Cardiac muscle cell (in vitro differentiated cells and primary cell): ENCODE results near the gene SNCAIP. TPM values are rescaled to one million over a fixed set of nuclear protein-coding genes. Genes with fewer than 3 reads are reported as not detected.
"Not testable (repeated sequence)": the region's sequence is repeated elsewhere in the genome, so short reads cannot be mapped to it uniquely, and the experiment has no call there.

Experiments
- DNase-seq, 2 donors: peaks; one replicate each; pipeline versions ENCODE4 v3.0.0 to v3.0.0-alpha.2; 2010 to 2017; ENCODE audit warnings: low read depth in 1 of 2, low spot score in 1 of 2
- H3K27ac ChIP-seq: fragments of 200-600 bp; sonication (generic); 2 replicates; pipeline ENCODE4 v1.5.1; 2016
- H3K27me3 ChIP-seq: fragments of 200-600 bp; sonication (generic); 2 replicates; pipeline ENCODE4 v1.6.0; 2016; ENCODE audit warnings: control low read depth
- H3K36me3 ChIP-seq: fragments of 200-600 bp; sonication (generic); 2 replicates; pipeline ENCODE4 v1.5.1; 2016; ENCODE audit warnings: control low read depth
- H3K4me1 ChIP-seq: fragments of 200-600 bp; sonication (generic); 2 replicates; pipeline ENCODE4 v1.8.1; 2017; ENCODE audit warnings: low read depth, mild to moderate bottlenecking, mixed run types
- H3K4me3 ChIP-seq: fragments of 200-600 bp; sonication (generic); 2 replicates; pipeline ENCODE4 v1.5.1; 2016; ENCODE audit warnings: mild to moderate bottlenecking
- H3K9me3 ChIP-seq: fragments of 200-600 bp; sonication (generic); 2 replicates; pipeline ENCODE4 v1.5.1; 2017; ENCODE audit warnings: low read depth, mild to moderate bottlenecking, control low read depth
- CTCF ChIP-seq: IDR thresholded peaks from 2 replicates; pipeline ENCODE4 v1.5.1; 2012; ENCODE audit warnings: low read depth, mild to moderate bottlenecking, low read length
- polyA plus RNA-seq: library from polyadenylated mRNA; unstranded; fragments of >200 nt; fragmentation: Nextera tagmentation; extraction: Ambion mirVana; gene quantifications from 2 replicates; pipeline ENCODE4 v1.2.1, GENCODE V29; 2016
- total RNA-seq: library from RNA; depleted of rRNA; stranded (reverse); fragments of >200 nt; gene quantifications from 2 replicates; pipeline ENCODE4 v1.2.3, GENCODE V29; 2016

Gene SNCAIP
- total and polyA plus RNA-seq, 2 experiments from 2014 or later = 9.0 to 14.1 TPM

- H3K9me3 ChIP-seq = no peaks in the 10 kb centered on the region
- H3K27me3 ChIP-seq = no peaks in the 10 kb centered on the region
- no peak overlapping the region for H3K4me3 ChIP-seq
- H3K36me3 ChIP-seq = no peaks in the 10 kb centered on the region
- DNase-seq = no peak
- no peak for TF ChIP-seq CTCF
- no peak overlapping the region for H3K27ac ChIP-seq
- H3K4me1 ChIP-seq = no peaks in the 10 kb centered on the region
Observed at GRCh38 chr5:122473941-122474340, 161.9 kb downstream of the SNCAIP start.

- H3K9me3 ChIP-seq = no peaks in the 10 kb centered on the region
- DNase-seq = peak in 1 of 2 donors; percentile 16
- no peak overlapping the region for H3K4me3 ChIP-seq
- H3K27ac ChIP-seq = no peak overlapping the region
- H3K36me3 ChIP-seq = no peaks in the 10 kb centered on the region
- H3K4me1 ChIP-seq = no peaks in the 10 kb centered on the region
- no peak for TF ChIP-seq CTCF
- no peaks in the 10 kb centered on the region for H3K27me3 ChIP-seq
Observed at GRCh38 chr5:122478741-122479442, 166.9 kb downstream of the SNCAIP start.

- H3K4me1 ChIP-seq = no peaks in the 10 kb centered on the region
- H3K36me3 ChIP-seq = no peaks in the 10 kb centered on the region
- H3K27ac ChIP-seq = no peak overlapping the region
- no peaks in the 10 kb centered on the region for H3K27me3 ChIP-seq
- DNase-seq = no peak
- no peak for TF ChIP-seq CTCF
- no peak overlapping the region for H3K4me3 ChIP-seq
- H3K9me3 ChIP-seq = no peaks in the 10 kb centered on the region
Observed at GRCh38 chr5:122480146-122480545, 168.1 kb downstream of the SNCAIP start.

GRCh38 chr5:122484103-122484502 lies 172.1 kb downstream of the SNCAIP start:
- H3K27ac ChIP-seq = no peak overlapping the region
- no peaks in the 10 kb centered on the region for H3K36me3 ChIP-seq
- no peak overlapping the region for H3K4me3 ChIP-seq
- no peak for DNase-seq
- no peak for TF ChIP-seq CTCF
- no peaks in the 10 kb centered on the region for H3K9me3 ChIP-seq
- no peaks in the 10 kb centered on the region for H3K4me1 ChIP-seq
- H3K27me3 ChIP-seq = no peaks in the 10 kb centered on the region

GRCh38 chr5:122485226-122485625 lies 173.2 kb downstream of the SNCAIP start:
- no peaks in the 10 kb centered on the region for H3K4me1 ChIP-seq
- H3K9me3 ChIP-seq = no peaks in the 10 kb centered on the region
- H3K36me3 ChIP-seq = no peaks in the 10 kb centered on the region
- no peak for TF ChIP-seq CTCF
- no peak overlapping the region for H3K27ac ChIP-seq
- H3K4me3 ChIP-seq = no peak overlapping the region
- DNase-seq = no peak
- H3K27me3 ChIP-seq = no peaks in the 10 kb centered on the region

- not testable (repeated sequence) for H3K27ac ChIP-seq, H3K4me1 ChIP-seq, DNase-seq, H3K27me3 ChIP-seq, H3K36me3 ChIP-seq, H3K9me3 ChIP-seq, H3K4me3 ChIP-seq
Observed at GRCh38 chr5:122486616-122487015, 174.6 kb downstream of the SNCAIP start.
